ENCODE measurements around the gene ZC3H14. TPM values are rescaled to one million over a fixed set of nuclear protein-coding genes. Genes with fewer than 3 reads are reported as not detected.

Gene ZC3H14
- total RNA-seq, 1 donor from 2014 or later = 116 TPM

DNA sequence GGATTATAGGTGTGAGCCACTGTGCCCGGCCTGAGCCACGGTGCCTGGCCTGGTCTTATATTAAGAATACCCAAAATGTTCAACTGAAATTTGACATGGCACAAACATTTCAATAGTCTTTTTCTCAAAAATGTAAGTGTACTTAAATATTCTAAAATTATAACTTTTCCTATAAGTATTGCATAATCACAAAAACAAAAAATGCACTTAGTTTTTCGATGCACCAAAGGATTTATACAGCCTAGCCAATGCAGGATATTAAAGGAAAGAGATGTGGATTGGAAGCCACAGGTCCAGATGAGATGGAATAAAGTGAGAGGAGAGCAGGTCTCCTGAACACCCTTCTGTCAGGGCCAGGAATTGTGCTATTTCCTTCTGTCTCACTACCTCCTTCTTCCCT is 62.8 kb downstream of the ZC3H14 start:
- Mint-ChIP-seq H3K27me3 (no peaks in the 10 kb centered on the region), H3K4me1 (ENCODE audit: low read depth) (peaks cover 4% of the 10 kb centered on the region), H3K9me3 (ENCODE audit: low read depth) (peaks cover 3% of the 10 kb centered on the region), H3K36me3 (ENCODE audit: insufficient read depth) (no peaks in the 10 kb centered on the region), H3K4me3 (ENCODE audit: low read depth) (no peak overlapping the region), H3K27ac (no peak overlapping the region)
- TF ChIP-seq, protein P1, sequence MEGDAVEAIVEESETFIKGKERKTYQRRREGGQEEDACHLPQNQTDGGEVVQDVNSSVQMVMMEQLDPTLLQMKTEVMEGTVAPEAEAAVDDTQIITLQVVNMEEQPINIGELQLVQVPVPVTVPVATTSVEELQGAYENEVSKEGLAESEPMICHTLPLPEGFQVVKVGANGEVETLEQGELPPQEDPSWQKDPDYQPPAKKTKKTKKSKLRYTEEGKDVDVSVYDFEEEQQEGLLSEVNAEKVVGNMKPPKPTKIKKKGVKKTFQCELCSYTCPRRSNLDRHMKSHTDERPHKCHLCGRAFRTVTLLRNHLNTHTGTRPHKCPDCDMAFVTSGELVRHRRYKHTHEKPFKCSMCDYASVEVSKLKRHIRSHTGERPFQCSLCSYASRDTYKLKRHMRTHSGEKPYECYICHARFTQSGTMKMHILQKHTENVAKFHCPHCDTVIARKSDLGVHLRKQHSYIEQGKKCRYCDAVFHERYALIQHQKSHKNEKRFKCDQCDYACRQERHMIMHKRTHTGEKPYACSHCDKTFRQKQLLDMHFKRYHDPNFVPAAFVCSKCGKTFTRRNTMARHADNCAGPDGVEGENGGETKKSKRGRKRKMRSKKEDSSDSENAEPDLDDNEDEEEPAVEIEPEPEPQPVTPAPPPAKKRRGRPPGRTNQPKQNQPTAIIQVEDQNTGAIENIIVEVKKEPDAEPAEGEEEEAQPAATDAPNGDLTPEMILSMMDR (IDR thresholded peaks at IDR 0.05; ENCODE audit: unreplicated experiment) = no peak
- no peak for DNase-seq (ENCODE audit: low spot score, unreplicated experiment)

DNA sequence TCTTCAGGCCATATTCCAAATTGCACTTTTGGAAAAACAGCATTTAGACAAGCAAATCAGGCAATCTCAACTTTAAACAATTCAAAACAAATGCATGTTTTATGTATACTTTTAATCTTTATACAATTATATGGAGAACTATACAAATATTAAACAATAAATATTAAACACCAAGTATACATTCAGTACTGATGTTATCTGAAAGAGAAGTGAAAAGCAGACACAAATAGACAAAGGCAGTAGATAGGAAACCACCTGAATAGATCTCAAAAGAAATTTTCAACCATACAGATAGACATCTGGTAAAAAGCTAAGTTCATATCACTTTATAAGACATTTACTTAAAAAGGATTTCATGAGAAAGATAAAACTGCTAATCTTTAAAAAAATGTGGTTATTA is 65.2 kb downstream of the ZC3H14 start:
- H3K4me3 Mint-ChIP-seq (ENCODE audit: low read depth) = no peak overlapping the region
- H3K9me3 Mint-ChIP-seq (ENCODE audit: low read depth) = no peaks in the 10 kb centered on the region
- DNase-seq (ENCODE audit: low spot score, unreplicated experiment) = no peak
- H3K36me3 Mint-ChIP-seq (ENCODE audit: insufficient read depth) = no peaks in the 10 kb centered on the region
- TF ChIP-seq, protein P1 (IDR thresholded peaks at IDR 0.05; ENCODE audit: unreplicated experiment) = no peak
- no peak overlapping the region for H3K27ac Mint-ChIP-seq
- H3K4me1 Mint-ChIP-seq (ENCODE audit: low read depth) = peaks cover 1% of the 10 kb centered on the region
- no peaks in the 10 kb centered on the region for H3K27me3 Mint-ChIP-seq

DNA sequence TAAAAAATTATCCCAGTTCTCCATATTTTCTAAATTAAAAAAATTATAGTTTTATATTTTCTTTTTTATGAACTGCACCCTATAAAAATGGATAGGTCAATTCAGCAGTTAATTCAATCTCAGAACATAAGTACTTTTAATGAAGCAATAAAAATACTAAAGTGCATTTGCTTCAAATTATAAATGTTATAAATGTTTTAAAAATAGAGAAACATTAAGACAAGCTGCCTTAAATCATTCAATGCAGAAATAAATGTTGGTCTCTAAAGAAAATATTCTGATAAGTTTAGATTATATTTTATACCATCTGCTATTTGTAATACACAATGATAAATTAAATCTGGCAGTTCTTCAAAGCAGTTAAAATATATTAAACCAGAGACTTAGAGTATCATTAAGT is 65.6 kb downstream of the ZC3H14 start:
- Mint-ChIP-seq H3K4me3 (ENCODE audit: low read depth) (no peak overlapping the region), H3K36me3 (ENCODE audit: insufficient read depth) (no peaks in the 10 kb centered on the region), H3K4me1 (ENCODE audit: low read depth) (peaks cover 1% of the 10 kb centered on the region), H3K27ac (no peak overlapping the region), H3K9me3 (ENCODE audit: low read depth) (no peaks in the 10 kb centered on the region), H3K27me3 (no peaks in the 10 kb centered on the region)
- no peak for DNase-seq (ENCODE audit: low spot score, unreplicated experiment)
- TF ChIP-seq, protein P1 (IDR thresholded peaks at IDR 0.05; ENCODE audit: unreplicated experiment) = no peak

DNA sequence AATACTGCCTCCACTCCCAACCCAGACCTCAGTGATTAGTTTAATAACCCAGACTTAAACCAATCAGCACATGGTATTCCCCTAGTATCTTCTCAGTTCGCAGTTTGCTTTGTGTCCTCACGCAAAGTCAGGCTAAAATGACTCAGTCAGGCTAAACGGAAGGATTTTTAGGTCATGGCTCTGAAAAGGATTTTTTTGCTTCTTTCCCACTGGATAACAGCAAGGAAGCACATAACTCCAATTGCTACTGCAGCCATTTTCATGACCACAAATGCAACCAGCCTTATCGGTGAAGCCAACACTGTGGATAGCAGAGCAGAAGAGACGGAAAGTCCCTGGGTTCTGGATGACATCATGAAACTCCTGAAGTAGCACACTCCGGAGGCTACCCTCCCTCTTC is 67.7 kb downstream of the ZC3H14 start:
- Mint-ChIP-seq H3K36me3 (ENCODE audit: insufficient read depth) (no peaks in the 10 kb centered on the region), H3K4me1 (ENCODE audit: low read depth) (no peaks in the 10 kb centered on the region), H3K27me3 (no peaks in the 10 kb centered on the region), H3K4me3 (ENCODE audit: low read depth) (no peak overlapping the region), H3K9me3 (ENCODE audit: low read depth) (no peaks in the 10 kb centered on the region), H3K27ac (peak overlapping the region; percentile 25)
- TF ChIP-seq, protein P1 (IDR thresholded peaks at IDR 0.05; ENCODE audit: unreplicated experiment) = no peak
- DNase-seq (ENCODE audit: low spot score, unreplicated experiment) = no peak

DNA sequence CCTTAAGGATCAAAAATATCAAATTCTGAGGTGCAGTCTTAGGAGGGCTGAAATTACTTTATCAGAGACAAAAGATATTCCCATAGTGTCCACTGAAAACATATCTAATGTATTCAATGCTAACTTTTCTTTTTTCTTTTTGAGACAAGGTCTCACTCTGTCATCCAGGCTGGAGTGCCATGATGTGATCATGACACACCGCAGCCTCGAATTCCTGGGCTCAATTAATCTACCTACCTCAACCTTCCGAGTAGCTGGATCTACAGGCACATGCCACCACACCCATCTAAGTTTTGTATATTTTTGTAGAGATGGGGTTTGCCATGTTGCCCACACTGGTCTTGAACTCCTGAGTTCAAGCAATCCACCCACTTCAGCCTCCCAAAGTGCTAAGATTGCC is 68.3 kb downstream of the ZC3H14 start:
- no peaks in the 10 kb centered on the region for H3K9me3 Mint-ChIP-seq (ENCODE audit: low read depth)
- TF ChIP-seq, protein P1 (IDR thresholded peaks at IDR 0.05; ENCODE audit: unreplicated experiment) = no peak
- H3K4me3 Mint-ChIP-seq (ENCODE audit: low read depth) = no peak overlapping the region
- H3K36me3 Mint-ChIP-seq (ENCODE audit: insufficient read depth) = no peaks in the 10 kb centered on the region
- no peak for DNase-seq (ENCODE audit: low spot score, unreplicated experiment)
- H3K27ac Mint-ChIP-seq = no peak overlapping the region
- no peaks in the 10 kb centered on the region for H3K4me1 Mint-ChIP-seq (ENCODE audit: low read depth)
- no peaks in the 10 kb centered on the region for H3K27me3 Mint-ChIP-seq

Measured in progenitor cell of endocrine pancreas (in vitro differentiated cells).